Smooth muscle cell (in vitro differentiated cells): ENCODE results near the gene KHDRBS2. TPM values are rescaled to one million over a fixed set of nuclear protein-coding genes. Genes with fewer than 3 reads are reported as not detected.
A peak's percentile ranks its signal among the peaks of the same experiment; 100 is the strongest.

Experiments used
- DNase-seq: peaks from one replicate; lab custom pipeline; 2025; ENCODE audit not compliant: unreplicated experiment; lab: John Stamatoyannopoulos, UW
- H2AFZ ChIP-seq: fragments of 200-600 bp; sonication (generic); 2 replicates; pipeline ENCODE4 v1.6.0; 2016; ENCODE audit warnings: antibody characterized with exemption, low read depth, mild to moderate bottlenecking
- H3F3A ChIP-seq: fragments of 200-600 bp; sonication (generic); 2 replicates; pipeline ENCODE4 v1.6.0; 2017; ENCODE audit warnings: antibody characterized with exemption, low read depth
- H3K27ac ChIP-seq: fragments of 200-600 bp; sonication (generic); 2 replicates; pipeline ENCODE4 v1.5.1; 2016; ENCODE audit warnings: low read depth, mild to moderate bottlenecking
- H3K27me3 ChIP-seq: fragments of 200-600 bp; sonication (generic); 2 replicates; pipeline ENCODE4 v1.6.1; 2016; ENCODE audit warnings: low read depth, mild to moderate bottlenecking
- H3K36me3 ChIP-seq: fragments of 200-600 bp; sonication (generic); 2 replicates; pipeline ENCODE4 v1.5.1; 2016; ENCODE audit warnings: low read depth
- H3K4me1 ChIP-seq: fragments of 200-600 bp; sonication (generic); 2 replicates; pipeline ENCODE4 v1.5.1; 2016; ENCODE audit warnings: low read depth
- H3K4me2 ChIP-seq: fragments of 200-600 bp; sonication (generic); 2 replicates; pipeline ENCODE4 v1.6.0; 2016; ENCODE audit warnings: mild to moderate bottlenecking
- H3K4me3 ChIP-seq: fragments of 200-600 bp; sonication (generic); 2 replicates; pipeline ENCODE4 v1.5.1; 2016; ENCODE audit warnings: mild to moderate bottlenecking
- H3K79me2 ChIP-seq: fragments of 200-600 bp; sonication (generic); 2 replicates; pipeline ENCODE4 v1.6.0; 2016; ENCODE audit warnings: low read depth, mild to moderate bottlenecking
- H3K9ac ChIP-seq: fragments of 200-600 bp; sonication (generic); 2 replicates; pipeline ENCODE4 v1.6.0; 2016; ENCODE audit warnings: low read depth
- H3K9me3 ChIP-seq: fragments of 200-600 bp; sonication (generic); replicated peaks from 2 replicates; pipeline ENCODE4 v1.5.1; 2016; ENCODE audit warnings: low read depth
- H4K20me1 ChIP-seq: fragments of 200-600 bp; sonication (generic); 2 replicates; pipeline ENCODE4 v1.6.0; 2016; ENCODE audit warnings: low read depth
- CTCF ChIP-seq: fragments of 200-600 bp; sonication (generic); IDR thresholded peaks from 2 replicates; pipeline ENCODE4 v1.5.1; 2017; ENCODE audit warnings: borderline replicate concordance, mild to moderate bottlenecking, antibody characterized with exemption; ENCODE audit not compliant: insufficient read depth, poor library complexity, severe bottlenecking
- WGBS: methylation state at CpG from one replicate; pipeline ENCODE4 v1.1.7; 2016; ENCODE audit warnings: low lambda C conversion rate; 5-methylcytosine and 5-hydroxymethylcytosine counted together
- polyA plus RNA-seq: library from polyadenylated mRNA; unstranded; fragments of >200 nt; fragmentation: Nextera tagmentation; extraction: Ambion mirVana; gene quantifications from 2 replicates; pipeline ENCODE4 v1.2.1, GENCODE V29; 2016
- total RNA-seq: library from RNA; depleted of rRNA; stranded (reverse); fragments of >200 nt; gene quantifications from 2 replicates; pipeline ENCODE4 v1.2.3, GENCODE V29; 2014

Gene KHDRBS2
- total and polyA plus RNA-seq, 2 experiments from 2014 or later: 0.07 to 0.27 TPM

GRCh38 chr6:62288562-62288961 is 2.5 kb upstream of the KHDRBS2 start:
- peaks cover 6% of the 10 kb centered on the region for H3K4me1 ChIP-seq
- H3K27me3 ChIP-seq: peaks cover 40% of the 10 kb centered on the region
- H3K36me3 ChIP-seq: no peaks in the 10 kb centered on the region
- 76% methylated on average over 2 of the region's 2 CpGs for WGBS
- no peaks in the 10 kb centered on the region for H4K20me1 ChIP-seq
- no peaks in the 10 kb centered on the region for H3F3A ChIP-seq
- H3K9me3 ChIP-seq: no peaks in the 10 kb centered on the region
- no peak overlapping the region for H3K27ac ChIP-seq
- H3K4me3 ChIP-seq: no peak overlapping the region
- H3K9ac ChIP-seq: no peak overlapping the region
- no peaks in the 10 kb centered on the region for H3K79me2 ChIP-seq
- H3K4me2 ChIP-seq: no peak overlapping the region
- DNase-seq: no peak
- TF ChIP-seq CTCF: no peak
- H2AFZ ChIP-seq: no peak overlapping the region

GRCh38 chr6:62286470-62286843 is 432 bp upstream of the KHDRBS2 start:
- no peak overlapping the region for H3K9ac ChIP-seq
- H3F3A ChIP-seq: no peaks in the 10 kb centered on the region
- H3K4me2 ChIP-seq: peak overlapping the region; percentile 98
- no peaks in the 10 kb centered on the region for H3K36me3 ChIP-seq
- H3K27ac ChIP-seq: no peak overlapping the region
- H3K79me2 ChIP-seq: no peaks in the 10 kb centered on the region
- TF ChIP-seq CTCF: no peak
- H3K27me3 ChIP-seq: peaks cover 40% of the 10 kb centered on the region
- peak overlapping the region; percentile 93 for H2AFZ ChIP-seq
- H4K20me1 ChIP-seq: no peaks in the 10 kb centered on the region
- peak overlapping the region; percentile 68 for H3K4me3 ChIP-seq
- H3K9me3 ChIP-seq: no peaks in the 10 kb centered on the region
- no peak for DNase-seq
- H3K4me1 ChIP-seq: peaks cover 6% of the 10 kb centered on the region
- 11% methylated on average over 13 of the region's 13 CpGs for WGBS

- Histone ChIP-seq H3K27ac (no peak overlapping the region), H3K79me2 (no peaks in the 10 kb centered on the region), H3K9me3 (no peaks in the 10 kb centered on the region), H3K9ac (no peak overlapping the region), H3K27me3 (peaks cover 40% of the 10 kb centered on the region), H2AFZ (no peak overlapping the region), H3K4me1 (peaks cover 6% of the 10 kb centered on the region), H3K4me3 (peak overlapping the region; percentile 68), H3K4me2 (no peak overlapping the region), H3F3A (no peaks in the 10 kb centered on the region), H3K36me3 (no peaks in the 10 kb centered on the region), H4K20me1 (no peaks in the 10 kb centered on the region)
- no peak for TF ChIP-seq CTCF
- WGBS: 53% methylated on average over 2 of the region's 2 CpGs
- DNase-seq: no peak
Observed at GRCh38 chr6:62284725-62285124, 1.3 kb downstream of the KHDRBS2 start.

GRCh38 chr6:62283796-62284411 is 2.1 kb downstream of the KHDRBS2 start:
- no peak for DNase-seq
- H3F3A ChIP-seq: no peaks in the 10 kb centered on the region
- H3K4me1 ChIP-seq: peaks cover 6% of the 10 kb centered on the region
- no peaks in the 10 kb centered on the region for H3K9me3 ChIP-seq
- H4K20me1 ChIP-seq: no peaks in the 10 kb centered on the region
- 62% methylated on average over 2 of the region's 2 CpGs for WGBS
- H3K4me3 ChIP-seq: peak overlapping the region; percentile 68
- no peaks in the 10 kb centered on the region for H3K36me3 ChIP-seq
- peak; percentile 70 for TF ChIP-seq CTCF
- no peak overlapping the region for H3K27ac ChIP-seq
- H3K9ac ChIP-seq: no peak overlapping the region
- H3K79me2 ChIP-seq: no peaks in the 10 kb centered on the region
- no peak overlapping the region for H2AFZ ChIP-seq
- H3K27me3 ChIP-seq: peaks cover 40% of the 10 kb centered on the region
- no peak overlapping the region for H3K4me2 ChIP-seq
